ENCODE measurements around the gene AKAP8L. TPM values are rescaled to one million over a fixed set of nuclear protein-coding genes. Genes with fewer than 3 reads are reported as not detected.

The AKAP8L gene
- total and polyA plus RNA-seq, 2 of the 8 experiments (the other 6 are each of a cell fraction or from before 2014, with no cell fraction given), result 75.1 to 138 TPM

DNA sequence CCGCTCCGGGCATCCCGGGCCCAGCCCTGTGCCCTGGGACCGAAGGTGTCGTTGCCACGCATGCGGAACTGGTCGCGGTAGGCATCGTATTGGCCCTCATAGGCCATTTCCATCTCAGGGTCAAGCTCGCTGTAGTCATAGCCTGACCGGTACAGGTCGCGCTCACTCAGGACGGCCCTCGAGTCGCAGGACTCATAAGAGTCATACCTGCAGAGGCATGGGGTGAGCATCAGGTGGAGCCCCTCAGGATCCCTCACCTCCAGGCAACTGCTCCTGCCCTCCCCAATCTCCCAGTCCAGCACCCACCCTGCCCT lies 17.4 kb downstream of the AKAP8L start:
- Histone ChIP-seq H2BK5ac (ENCODE audit: low read depth, low read length) (no peak overlapping the region), H3K14ac (ENCODE audit: insufficient read length) (no peak overlapping the region), H3K9me3 (ENCODE audit: insufficient read depth in 2 of 2, low read depth in 1 of 2, low read length in 1 of 2) (no peaks in the 10 kb centered on the region), H4K5ac (ENCODE audit: insufficient read length, low read depth, low read length) (no peak overlapping the region), H3K18ac (ENCODE audit: extremely low read depth, low read length) (no peak overlapping the region), H3K4me2 (ENCODE audit: insufficient read depth in 1 of 2, low read depth in 2 of 2, low read length in 2 of 2) (no peak overlapping the region), H4K91ac (replicated peaks; ENCODE audit: insufficient read length, low read length) (no peak overlapping the region), H3K79me1 (ENCODE audit: low read depth, low read length) (peaks cover 29% of the 10 kb centered on the region), H3K4me3 (ENCODE audit: extremely low read depth in 1 of 4, insufficient read depth in 2 of 4, low read depth in 3 of 4, low read length in 4 of 4) (no peak overlapping the region), H4K8ac (ENCODE audit: extremely low read depth, insufficient read depth, low read length) (no peak overlapping the region), H2AFZ (ENCODE audit: low read length) (no peak overlapping the region), H3K56ac (replicated peaks; ENCODE audit: insufficient read length, low read depth, low read length) (no peak overlapping the region), H2BK12ac (ENCODE audit: low read depth, low read length) (no peak overlapping the region), H3K27ac (ENCODE audit: low read depth, low read length) (no peak overlapping the region), H3K27me3 (replicated peaks in 1 of 4; ENCODE audit: control insufficient read depth in 3 of 4, extremely low read depth in 1 of 4, insufficient read depth in 3 of 4, low read length in 3 of 4) (no peaks in the 10 kb centered on the region), H3K9ac (replicated peaks in 1 of 4; ENCODE audit: extremely low read depth in 1 of 4, low read depth in 3 of 4, low read length in 3 of 4) (no peak overlapping the region), H3K4ac (replicated peaks; ENCODE audit: insufficient read length, low read depth, low read length) (no peak overlapping the region), H2BK20ac (ENCODE audit: low read length) (no peak overlapping the region), H2AK5ac (ENCODE audit: low read depth, low read length) (no peak overlapping the region), H4K20me1 (replicated peaks in 1 of 2; ENCODE audit: control insufficient read depth in 1 of 2, insufficient read depth in 2 of 2, low read length in 2 of 2) (peaks cover 27 to 40% of the 10 kb centered on the region in 2 experiments), H3K23ac (ENCODE audit: insufficient read length) (no peak overlapping the region), H3K36me3 (ENCODE audit: control insufficient read depth in 2 of 4, insufficient read depth in 4 of 4, low read length in 3 of 4) (peaks cover 24 to 53% (median 34%) of the 10 kb centered on the region in 4 experiments), H2BK120ac (replicated peaks; ENCODE audit: low read depth, low read length) (no peak overlapping the region), H3K4me1 (replicated peaks in 1 of 4; ENCODE audit: control insufficient read depth in 3 of 4, insufficient read depth in 4 of 4, low read length in 3 of 4) (no peaks in the 10 kb centered on the region), H3K23me2 (ENCODE audit: low read depth, low read length) (no peaks in the 10 kb centered on the region), H3K79me2 (ENCODE audit: control insufficient read depth in 1 of 2, insufficient read depth in 2 of 2, low read length in 2 of 2) (peaks cover 16 to 65% of the 10 kb centered on the region in 2 experiments; a peak in 3 of 4 replicates), H2BK15ac (ENCODE audit: low read length) (no peak overlapping the region)
- 98% methylated on average over 13 of the region's 17 CpGs; no CpG with 5 or more reads in 1 of the 2 experiments for WGBS, 2 experiments (ENCODE audit: extremely low coverage in 1 of 2, insufficient coverage in 1 of 2, insufficient read length in 1 of 2, insufficient replicate concordance in 2 of 2, low coverage in 1 of 2, low lambda C conversion rate in 2 of 2, missing lambda C conversion rate in 1 of 2)
- DNase-seq (ENCODE audit: low read depth in 1 of 2, low spot score in 2 of 2) (no peak), FAIRE-seq (no peak)
- POLR2A ChIA-PET (ENCODE audit: partially characterized antibody), result interaction anchor here (1.0 to 3.3 kb wide), 5 partner anchors 10 to 167 kb away, joined by 3 to 19 read pairs (median 5); partner anchors contain the start of gene AKAP8L
- CTCF ChIA-PET (ENCODE audit: partially characterized antibody), result interaction anchor here (1.0 to 2.6 kb wide), 3 partner anchors 18 to 202 kb away, joined by 3 to 9 read pairs (median 4); partner anchors contain the start of gene AKAP8L
- TF ChIP-seq CHD2 (IDR thresholded peaks at IDR 0.05; ENCODE audit: low read length) (no peak), SRF (IDR thresholded peaks at IDR 0.05; ENCODE audit: low read depth, low read length) (no peak), GTF2F1 (IDR thresholded peaks at IDR 0.05; ENCODE audit: borderline replicate concordance, low read depth, low read length) (no peak), CHD1 (IDR thresholded peaks at IDR 0.05; ENCODE audit: low read depth, low read length) (no peak), RFX5 (IDR thresholded peaks at IDR 0.05; ENCODE audit: borderline replicate concordance, low read depth, low read length) (no peak), CREB1 (IDR thresholded peaks at IDR 0.05) (no peak), TCF12 (IDR thresholded peaks at IDR 0.05; ENCODE audit: low read depth, low read length) (no peak), POU5F1 (IDR thresholded peaks at IDR 0.05; ENCODE audit: low read depth, low read length) (no peak), POLR2A (IDR thresholded peaks at IDR 0.05; ENCODE audit: control extremely low read depth in 1 of 2, low read depth in 2 of 2, low read length in 2 of 2) (no peak), RAD21 (IDR thresholded peaks at IDR 0.05 in 1 of 2, conservative IDR thresholded peaks at IDR 0.05 in 1 of 2; ENCODE audit: low read depth in 2 of 2, low read length in 2 of 2) (no peak)
- TF ChIP-seq, protein P1, sequence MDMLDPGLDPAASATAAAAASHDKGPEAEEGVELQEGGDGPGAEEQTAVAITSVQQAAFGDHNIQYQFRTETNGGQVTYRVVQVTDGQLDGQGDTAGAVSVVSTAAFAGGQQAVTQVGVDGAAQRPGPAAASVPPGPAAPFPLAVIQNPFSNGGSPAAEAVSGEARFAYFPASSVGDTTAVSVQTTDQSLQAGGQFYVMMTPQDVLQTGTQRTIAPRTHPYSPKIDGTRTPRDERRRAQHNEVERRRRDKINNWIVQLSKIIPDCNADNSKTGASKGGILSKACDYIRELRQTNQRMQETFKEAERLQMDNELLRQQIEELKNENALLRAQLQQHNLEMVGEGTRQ (IDR thresholded peaks at IDR 0.05; ENCODE audit: low read length), result no peak
- TF ChIP-seq, protein P2, sequence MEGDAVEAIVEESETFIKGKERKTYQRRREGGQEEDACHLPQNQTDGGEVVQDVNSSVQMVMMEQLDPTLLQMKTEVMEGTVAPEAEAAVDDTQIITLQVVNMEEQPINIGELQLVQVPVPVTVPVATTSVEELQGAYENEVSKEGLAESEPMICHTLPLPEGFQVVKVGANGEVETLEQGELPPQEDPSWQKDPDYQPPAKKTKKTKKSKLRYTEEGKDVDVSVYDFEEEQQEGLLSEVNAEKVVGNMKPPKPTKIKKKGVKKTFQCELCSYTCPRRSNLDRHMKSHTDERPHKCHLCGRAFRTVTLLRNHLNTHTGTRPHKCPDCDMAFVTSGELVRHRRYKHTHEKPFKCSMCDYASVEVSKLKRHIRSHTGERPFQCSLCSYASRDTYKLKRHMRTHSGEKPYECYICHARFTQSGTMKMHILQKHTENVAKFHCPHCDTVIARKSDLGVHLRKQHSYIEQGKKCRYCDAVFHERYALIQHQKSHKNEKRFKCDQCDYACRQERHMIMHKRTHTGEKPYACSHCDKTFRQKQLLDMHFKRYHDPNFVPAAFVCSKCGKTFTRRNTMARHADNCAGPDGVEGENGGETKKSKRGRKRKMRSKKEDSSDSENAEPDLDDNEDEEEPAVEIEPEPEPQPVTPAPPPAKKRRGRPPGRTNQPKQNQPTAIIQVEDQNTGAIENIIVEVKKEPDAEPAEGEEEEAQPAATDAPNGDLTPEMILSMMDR (IDR thresholded peaks at IDR 0.05; ENCODE audit: control extremely low read depth in 1 of 3, insufficient read depth in 1 of 3, low read depth in 1 of 3, low read length in 3 of 3), result no peak

Measured in H1 (cell line).